SIG-M5 treated with dmso at 0.1 percent for 504 hours (cell line): Measurements from ENCODE around the gene A1BG.
A peak's percentile ranks its signal among the peaks of the same experiment; 100 is the strongest.
"Not testable (repeated sequence)": the region's sequence is repeated elsewhere in the genome, so short reads cannot be mapped to it uniquely, and the experiment has no call there.

Experiments
- DNase-seq: peaks from one replicate; lab custom pipeline; 2025; ENCODE audit not compliant: unreplicated experiment; lab: John Stamatoyannopoulos, UW

A1BG gene

DNA sequence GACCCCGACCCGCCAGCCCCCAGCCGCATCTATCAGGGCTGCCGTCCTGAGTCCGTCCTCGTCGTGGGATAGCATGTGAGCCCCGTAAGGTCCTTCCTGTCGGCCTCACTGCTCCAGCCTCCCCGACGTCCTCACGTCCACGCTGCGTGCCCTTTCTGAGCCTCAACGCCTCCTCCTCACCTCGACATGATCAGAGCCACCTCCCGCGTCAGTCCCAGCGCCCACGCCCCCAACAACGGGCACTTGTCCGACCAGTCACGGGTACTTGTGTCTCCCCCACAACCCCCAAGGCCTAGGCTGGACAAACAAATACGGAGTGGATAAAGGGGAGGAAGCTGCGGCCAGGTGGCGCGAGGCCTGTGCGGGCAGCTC, 8.6 kb upstream of the A1BG start:
- no peak for DNase-seq

DNA sequence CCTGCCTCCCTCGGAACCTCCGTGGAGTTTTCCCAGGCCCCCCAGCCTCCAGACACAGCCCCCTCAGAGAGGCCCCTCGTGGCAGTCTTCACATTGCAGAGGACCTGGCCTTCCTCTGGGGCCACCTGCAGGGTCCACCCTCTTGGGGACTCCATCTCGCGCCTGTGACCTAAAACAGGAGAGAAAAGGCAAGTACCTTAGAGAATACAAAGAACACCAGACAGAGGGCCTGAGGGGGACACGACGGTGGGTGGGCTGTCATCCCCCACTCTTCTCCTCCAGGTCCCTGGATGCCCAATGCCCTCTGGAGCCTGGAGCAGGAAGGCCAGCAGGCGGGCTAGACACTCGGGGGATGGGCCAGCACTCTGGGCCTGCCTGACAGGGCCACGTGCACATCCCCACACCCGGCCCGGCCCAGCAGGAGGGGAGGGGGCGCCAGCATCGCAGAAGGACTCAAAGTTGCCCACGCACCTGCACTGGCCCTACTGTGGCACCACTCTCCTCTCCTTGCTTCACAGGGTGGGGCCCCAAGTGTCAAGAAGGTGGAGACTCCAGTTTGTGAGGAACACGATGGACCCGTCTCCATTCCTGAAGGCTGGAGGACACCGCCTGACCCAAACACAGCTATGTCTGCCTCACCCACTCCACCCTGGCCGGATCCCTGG, 4.3 kb upstream of the A1BG start:
- no peak for DNase-seq

DNA sequence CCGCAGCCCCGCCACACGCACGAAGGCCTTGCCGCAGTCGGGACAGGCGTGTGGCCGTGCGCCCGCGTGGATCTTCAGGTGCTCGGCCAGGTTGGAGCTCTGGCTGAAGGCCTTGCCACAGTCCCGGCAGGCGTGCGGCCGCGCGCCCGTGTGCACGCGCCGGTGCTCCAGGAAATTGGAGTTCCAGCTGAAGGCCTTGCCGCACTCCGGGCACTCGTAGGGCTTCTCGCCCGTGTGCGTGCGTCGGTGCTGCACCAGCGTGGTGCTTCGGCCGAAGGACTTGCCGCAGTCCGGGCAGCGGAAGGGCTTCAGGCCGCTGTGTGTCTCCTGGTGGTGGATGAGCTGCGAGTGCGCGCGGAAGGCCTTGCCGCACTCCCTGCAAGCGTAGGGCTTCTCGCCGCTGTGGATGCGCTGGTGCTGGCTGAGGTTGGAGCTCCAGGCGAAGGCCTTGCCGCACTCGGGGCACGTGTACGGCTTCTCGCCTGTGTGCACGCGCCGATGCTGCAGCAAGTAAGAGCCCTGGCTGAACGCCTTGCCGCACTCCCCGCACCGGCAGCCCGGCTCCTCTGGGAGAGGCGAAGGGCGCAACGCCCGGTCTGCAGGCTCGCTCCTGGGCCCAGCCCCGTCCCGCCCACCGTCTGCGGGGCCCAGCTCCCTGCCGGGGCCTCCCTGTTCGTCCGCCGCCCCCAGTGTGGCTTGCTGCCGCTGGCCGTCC, 3.6 kb upstream of the A1BG start:
- DNase-seq, result no peak

DNA sequence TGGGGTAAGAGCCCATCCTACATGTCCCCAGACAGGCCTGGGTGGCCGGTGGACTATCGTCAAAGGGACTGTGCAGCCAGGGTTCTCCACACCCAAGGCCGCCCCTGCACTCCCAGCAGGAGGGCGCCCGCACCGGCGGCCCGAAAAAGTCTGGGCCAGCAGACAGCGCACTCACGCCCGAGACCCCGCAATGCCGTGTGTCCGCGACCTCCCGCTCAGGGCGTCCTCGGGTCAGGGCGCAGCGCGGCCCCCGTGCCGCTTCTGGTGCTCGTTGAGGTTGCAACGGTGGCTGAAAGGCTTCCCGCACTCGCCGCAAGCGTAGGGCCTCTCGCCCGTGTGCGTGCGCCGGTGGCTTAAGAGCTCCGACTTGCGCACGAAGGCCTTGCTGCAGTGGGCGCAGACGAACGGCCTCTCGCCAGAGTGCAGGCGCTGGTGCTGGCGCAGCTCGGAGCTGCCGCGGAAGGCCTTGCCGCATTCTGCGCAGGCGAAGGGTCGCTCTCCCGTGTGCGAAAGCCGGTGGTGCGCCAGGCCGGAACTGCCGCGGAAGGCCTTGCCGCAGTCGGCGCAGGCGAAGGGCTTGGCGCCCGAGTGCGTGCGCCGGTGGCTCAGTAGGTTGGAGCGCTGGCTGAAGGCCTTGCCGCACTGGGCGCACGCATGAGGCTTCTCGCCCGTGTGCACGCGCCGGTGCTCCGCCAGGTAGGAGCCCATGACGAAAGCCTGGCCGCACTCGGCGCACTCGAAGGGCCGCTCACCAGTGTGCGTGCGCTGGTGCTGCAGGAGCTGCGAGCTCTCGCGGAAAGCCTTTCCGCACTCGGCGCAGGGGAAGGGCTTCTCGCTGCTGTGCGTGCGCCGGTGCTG, 2.8 kb upstream of the A1BG start:
- no peak for DNase-seq

DNA sequence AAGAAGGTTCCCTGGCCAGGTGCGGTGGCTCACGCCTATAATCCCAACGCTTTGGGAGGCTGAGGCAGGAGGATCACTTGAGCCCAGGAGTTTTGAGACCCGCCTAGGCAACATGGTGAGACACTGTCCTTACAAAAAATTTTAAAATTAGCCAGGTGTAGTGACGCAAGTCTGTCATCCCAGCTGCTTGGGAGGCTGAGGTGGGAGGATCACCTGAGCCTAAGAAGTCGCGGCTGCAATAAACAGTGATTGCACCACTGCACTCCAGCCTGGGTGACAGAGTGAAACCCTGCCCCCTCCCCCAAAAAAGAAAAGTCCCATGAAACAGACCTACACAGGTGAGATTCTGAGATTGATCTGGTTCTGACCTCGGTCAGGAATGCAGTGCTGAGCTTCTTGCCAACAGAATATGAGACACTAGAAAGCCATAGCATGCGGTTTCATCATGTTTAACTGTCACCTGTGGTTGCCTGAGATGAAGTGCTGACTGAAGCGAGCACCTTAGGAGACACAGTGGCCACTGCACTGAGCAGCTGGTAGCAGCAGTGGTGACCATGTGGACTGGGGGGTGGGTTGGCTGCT, 2.0 kb upstream of the A1BG start:
- DNase-seq, result no peak

DNA sequence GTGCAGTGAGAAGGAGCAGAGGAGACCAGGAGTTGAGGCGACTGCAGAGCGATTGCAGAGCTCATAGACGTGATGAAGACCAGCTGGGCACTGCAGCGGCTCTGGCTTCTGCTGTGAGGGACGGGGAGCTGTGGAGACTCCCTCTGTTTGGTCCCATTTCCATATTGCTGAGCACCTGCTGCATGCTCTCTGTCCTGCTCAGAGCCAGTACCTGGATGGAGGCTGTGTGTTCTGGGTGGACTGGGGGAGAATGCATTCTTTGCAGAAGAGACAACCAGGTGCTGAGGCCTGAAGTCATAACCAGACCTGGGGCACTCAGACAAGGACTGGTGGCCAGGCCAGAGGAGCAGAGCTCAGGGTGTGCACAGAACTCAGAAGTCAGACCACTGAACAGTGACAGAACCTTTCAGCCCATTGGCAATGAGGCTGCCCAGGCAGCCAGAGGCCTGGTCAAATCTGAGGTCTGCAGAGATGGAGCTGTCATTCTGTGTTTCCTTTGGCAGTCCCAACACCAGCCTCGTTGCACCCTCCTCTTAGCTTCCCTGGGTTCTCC, 1.3 kb upstream of the A1BG start:
- no peak for DNase-seq

DNA sequence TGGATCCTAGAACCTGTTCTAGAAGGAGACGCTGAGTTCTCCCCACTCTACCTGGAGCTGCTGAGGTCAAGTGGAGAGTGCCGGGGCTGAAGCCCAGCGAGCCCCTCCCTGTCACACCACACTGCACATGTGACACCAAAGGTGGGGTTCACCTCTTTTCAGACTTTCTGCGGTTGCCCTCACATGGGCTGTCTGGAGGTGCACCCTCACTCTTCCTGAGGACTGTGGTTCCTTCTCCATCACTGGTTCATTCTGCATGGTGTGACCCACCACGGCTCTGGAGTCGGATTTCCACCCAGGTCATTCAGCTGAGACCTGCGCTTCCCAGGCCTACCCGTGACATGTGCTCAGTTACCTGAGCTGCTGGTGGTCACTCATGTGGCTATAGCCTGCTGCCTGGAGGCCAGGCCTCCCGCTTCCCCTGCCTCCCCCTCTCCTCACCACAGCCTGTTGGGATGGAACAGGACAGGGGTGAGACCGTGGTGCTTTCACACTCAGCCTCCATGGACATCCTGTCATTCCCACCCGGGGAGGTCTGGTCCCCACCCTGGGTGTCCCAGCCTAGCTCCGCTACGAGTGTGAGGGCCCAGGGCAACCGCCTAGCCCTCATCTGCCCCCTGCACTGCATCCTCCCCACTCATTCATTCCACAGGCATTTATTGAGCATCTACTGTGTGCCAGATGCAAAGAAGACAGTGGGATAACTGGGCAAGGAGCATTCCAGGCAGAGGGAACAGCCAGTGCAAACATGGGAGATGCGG, 605 bp upstream of the A1BG start:
- no peak for DNase-seq

DNA sequence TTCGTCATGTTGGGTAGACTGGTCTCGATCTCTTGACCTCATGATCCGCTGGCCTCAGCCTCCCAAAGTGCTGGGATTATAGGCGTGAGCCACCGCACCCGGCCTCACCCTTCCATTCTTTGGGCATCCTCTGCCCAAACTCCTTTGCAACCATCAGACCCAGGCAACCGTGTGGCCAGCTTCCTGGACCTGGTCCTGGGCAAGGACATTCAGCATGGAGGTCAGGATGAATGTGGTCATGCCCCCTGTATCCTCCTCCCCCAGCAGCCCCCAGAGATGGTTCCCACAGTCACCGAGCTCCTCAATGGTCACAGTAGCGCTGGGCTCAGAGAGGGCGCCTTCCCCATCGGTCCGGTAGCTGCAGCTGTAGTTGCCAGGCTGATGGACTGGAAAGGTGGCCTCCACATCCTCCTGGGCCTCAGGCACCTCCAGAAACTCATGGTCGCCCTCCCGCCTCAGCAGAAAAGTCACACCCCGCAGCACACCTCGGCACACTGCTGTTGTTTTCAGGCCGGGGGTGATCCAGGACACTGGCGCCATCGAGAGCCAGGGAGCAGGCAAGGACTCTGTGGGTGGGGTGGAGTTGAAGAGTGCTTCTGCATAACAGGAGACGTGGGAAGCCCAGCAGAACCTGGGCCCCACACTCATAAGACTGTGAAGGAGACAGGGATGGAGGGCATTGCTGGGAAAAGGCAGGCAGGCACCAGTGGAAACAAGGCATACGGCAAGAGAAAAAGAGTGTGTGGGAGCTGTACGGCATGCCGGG, 1.1 kb downstream of the A1BG start:
- no peak for DNase-seq

DNA sequence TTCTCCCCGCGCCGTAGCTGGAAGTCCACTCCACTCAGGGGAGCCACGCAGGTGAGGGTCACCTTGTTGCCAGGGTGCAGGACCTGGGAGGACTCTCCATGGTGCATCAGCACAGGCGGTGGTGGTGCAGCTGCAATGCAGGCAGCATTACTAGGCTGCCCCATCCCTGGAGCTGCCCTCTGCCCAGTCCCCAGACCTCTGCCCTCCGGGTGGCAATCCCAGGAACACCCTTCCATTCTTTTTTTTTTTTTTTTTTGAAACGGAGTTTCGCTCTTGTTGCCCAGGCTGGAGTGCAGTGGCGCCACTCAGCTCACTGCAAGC, 1.8 kb downstream of the A1BG start:
- DNase-seq, result no peak

DNA sequence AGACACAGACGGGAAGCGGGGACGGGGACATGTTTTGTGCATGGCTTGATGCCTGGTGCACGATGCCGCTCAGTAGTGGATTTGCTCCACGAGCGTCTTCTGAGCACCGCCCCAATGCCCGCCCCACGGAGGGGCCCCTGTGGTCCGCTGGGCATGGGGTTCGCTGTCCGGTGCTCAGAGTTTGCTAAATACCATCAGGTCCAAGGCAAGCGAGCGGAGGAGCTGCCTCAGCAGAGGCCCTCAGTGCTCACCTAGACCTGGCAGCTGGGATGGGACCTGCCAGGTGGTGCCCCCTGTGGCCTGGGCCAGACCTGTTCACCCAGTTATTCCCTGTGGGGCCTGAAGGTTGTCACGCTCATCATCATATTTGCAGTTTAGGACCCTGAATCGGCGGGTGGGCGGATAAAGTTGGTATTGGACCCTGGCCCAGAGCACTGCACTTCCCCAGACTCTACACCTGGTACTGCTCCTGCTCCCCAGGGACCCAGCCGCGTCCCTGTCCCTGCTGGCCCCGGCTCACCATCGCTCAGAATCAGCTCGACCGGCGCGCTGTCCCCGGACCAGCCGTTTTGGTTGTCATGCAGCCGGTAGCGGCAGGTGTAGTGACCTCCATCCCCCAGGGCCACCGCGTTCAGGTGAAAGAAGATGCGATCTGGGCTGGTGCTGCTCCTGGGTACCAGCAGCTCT, 2.3 kb downstream of the A1BG start:
- no peak for DNase-seq

DNA sequence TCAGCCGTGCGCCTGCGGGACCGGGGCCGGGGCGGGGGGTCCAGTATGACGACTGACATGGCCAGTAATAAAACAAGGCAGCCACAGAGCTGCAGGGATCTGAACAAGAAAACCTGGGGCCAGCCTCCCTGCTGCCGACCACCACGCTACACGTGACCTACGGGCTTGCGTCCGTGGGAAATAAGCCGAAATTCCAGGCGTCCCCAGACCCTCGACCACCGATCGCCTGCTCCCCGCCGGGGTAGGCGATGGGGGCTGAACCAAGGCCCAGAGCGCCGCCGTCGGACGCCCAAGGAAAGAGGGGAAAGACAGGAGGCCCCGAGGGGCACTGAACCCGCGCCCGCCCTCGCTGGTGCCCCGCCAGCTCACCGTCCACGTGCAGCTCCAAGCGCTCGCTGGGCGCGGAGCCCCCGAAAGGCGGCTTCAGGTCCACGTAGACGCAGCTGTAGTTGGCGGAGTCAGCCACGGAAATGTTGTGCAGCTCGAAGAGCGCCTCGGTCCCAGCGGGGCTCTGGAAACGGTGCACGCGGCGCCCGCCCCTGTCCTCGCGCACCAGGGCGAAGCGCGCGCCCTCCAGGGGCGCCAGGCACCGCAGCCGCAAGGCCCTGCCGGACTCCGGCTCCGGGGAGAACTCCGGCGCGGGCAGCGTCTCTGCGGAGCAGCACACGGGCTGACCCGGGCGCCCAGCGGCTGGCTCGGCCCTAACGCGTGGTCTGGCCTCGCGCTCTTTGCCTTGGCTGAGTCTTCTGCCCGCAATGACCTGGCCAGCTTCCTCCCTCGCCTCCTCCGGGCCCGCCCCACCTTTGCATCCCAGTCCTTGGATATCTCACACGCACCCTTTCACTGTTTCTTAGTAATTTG, 3.1 kb downstream of the A1BG start:
- DNase-seq, result no peak

DNA sequence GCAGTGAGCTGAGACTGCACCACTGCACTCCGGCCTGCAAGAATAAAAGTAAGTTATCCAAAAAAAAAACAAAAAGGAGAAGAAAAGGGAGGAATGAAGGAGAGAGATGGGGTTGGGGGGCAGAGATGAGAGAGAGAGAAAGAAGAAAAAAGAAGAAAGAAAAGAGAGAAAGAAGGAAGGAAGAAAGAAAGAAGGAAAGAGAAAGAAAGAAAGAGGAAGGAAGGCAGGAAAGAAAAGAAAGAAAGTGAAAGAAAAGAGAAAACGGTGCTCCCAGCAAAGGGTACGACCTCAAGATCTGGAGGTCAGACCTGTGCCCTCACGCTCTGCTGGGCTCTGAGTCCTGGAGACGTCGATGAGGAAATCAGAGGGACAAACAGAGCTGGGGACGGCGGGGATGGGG, 3.7 kb downstream of the A1BG start:
- DNase-seq, result no peak

DNA sequence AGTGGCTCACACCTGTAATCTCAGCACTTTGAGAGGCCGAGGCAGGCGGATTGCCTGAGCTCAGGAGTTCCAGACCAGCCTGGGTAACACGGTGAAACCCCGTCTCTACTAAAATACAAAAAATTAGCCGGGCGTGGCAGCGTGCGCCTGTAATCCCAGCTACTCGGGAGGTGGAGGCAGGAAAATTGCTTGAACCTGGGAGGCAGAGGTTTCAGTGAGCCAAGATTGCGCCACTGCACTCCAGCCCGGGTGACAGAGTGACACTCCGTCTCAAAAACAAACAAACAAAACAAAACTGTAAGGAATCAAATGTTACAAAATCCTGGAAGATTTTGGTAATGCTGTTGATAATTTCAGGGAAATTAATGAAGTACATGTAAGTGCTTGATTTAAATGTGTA, 5.2 kb downstream of the A1BG start:
- DNase-seq, result not testable (repeated sequence)

DNA sequence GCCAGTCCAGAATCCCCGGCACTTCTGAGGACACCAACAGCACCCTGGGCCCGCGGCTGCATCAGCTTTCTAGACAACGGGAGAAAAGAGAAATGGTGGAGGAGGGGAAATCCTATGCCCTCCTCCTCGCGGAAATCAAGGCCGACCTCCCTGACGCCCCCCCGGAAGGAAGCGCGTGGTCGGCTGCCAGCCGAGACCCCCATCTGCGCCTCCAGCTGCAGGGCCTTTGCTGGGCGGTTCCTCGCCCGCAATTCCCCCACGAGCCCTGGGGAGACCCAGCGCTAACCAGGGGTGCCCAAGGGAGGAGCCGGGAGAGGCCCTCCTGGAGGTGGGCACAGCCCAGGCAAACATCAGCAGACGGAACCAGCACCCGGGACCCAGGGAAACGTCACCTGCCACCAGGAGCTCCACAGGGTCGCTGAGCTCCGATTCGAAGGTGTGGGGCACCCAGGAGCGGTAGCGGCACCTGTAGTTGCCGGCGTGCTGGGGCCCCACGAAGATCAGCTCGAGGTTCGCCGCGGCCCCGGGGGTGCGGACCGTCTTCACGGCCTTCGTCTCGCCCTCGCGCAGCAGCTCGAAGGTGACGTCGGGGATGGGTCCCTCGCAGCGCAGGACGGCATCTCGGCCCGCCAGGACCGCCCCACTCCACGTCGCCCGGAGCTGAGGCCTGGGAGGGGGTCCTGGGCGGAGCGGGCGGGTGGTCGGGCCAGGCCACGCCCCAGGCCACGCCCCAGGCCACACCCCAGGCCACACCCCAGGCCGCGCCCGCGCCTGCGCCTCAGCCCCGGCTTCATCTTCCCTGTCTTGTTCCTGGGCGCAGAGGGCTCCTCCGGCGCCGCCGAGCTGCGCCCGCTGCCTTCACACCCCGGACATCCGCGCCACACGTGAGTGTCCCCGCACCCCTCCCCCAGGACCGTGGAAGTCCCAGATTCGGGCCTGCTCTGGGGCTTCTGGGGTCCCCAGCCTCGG, 6.0 kb downstream of the A1BG start:
- DNase-seq, result peak; percentile 64

DNA sequence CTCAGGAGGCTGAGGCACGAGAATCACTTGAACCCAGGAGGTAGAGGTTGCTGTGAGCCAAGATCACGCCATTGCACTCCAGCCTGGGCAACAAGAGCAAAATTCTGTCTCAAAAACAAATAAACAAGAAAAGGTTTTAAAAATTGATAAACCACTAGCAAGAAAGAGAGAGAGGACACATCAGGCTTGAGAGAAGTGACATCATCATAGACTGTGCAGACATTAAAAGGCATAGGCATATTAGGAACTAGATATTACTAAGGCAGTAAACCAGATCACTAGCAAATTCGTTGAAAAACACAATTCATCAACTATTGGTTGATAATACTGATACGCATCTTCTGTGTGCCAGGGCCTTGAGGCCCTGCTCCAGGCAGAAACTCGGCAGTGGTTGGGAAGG, 7.7 kb downstream of the A1BG start:
- no peak for DNase-seq

DNA sequence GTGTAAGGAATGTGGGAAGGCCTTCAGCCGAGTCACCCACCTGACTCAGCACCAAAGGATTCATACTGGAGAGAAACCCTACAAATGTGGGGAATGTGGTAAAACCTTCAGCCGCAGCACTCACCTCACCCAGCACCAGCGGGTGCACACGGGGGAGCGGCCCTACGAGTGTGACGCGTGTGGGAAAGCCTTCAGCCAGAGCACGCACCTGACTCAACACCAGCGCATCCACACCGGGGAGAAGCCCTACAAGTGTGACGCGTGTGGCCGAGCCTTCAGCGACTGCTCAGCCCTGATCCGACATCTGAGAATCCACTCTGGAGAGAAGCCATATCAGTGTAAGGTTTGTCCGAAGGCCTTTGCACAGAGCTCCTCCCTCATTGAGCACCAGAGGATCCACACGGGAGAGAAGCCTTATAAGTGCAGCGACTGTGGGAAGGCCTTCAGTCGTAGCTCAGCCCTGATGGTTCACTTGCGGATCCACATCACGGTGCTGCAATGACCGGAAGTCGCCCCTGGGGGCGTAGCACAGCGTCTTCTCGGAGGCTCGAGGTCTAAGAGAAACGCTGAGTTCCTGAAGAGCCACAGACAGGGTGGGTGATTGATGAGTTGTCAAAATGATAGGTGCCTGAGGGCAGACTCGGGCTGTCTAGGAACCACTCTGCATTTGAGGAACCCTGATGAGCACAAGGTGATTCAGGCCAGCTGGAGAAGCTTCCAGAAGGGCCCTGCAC, 14.3 kb downstream of the A1BG start:
- DNase-seq, result no peak

DNA sequence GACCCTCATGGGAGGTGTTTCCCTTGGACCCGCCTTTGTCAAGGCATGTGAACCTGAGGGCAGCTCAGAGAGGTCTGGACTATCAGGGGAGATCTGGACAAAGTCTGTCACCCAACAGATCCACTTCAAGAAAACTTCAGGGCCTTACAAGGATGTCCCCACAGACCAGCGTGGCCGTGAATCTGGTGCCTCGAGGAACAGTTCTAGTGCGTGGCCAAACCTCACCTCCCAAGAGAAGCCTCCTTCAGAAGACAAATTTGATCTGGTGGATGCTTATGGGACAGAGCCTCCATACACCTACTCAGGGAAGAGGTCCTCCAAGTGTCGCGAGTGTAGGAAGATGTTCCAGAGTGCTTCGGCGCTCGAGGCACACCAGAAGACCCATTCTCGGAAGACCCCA, 15.0 kb downstream of the A1BG start:
- no peak for DNase-seq
